ENCODE results near the gene AATK. TPM values are rescaled to one million over a fixed set of nuclear protein-coding genes. Genes with fewer than 3 reads are reported as not detected.
A peak's percentile ranks its signal among the peaks of the same experiment; 100 is the strongest.

AATK gene
- total and polyA plus RNA-seq, 2 of the 13 experiments (the other 11 are each of a cell fraction or from before 2014, with no cell fraction given) = 2.9 to 8.4 TPM

GRCh38 chr17:81101614-81102306 is 64.3 kb downstream of the AATK start (continued):
- TF ChIP-seq KDM5B (CRISPR knock-in tag; IDR thresholded peaks at IDR 0.05; ENCODE audit: borderline replicate concordance) (peak; percentile 96), CCAR2 (optimal IDR thresholded peaks at IDR 0.05; ENCODE audit: low read depth, low read length) (no peak), ZNF30 (CRISPR knock-in tag; IDR thresholded peaks at IDR 0.05) (no peak), ZNF609 (CRISPR knock-in tag; IDR thresholded peaks at IDR 0.05; ENCODE audit: borderline replicate concordance) (peak; percentile 89), ZNF570 (CRISPR knock-in tag; IDR thresholded peaks at IDR 0.05; ENCODE audit: borderline replicate concordance) (no peak), MYPOP (CRISPR knock-in tag; IDR thresholded peaks at IDR 0.05) (peak; percentile 84; the same call in 1 of the 2 replicates), ATF2 (CRISPR knock-in tag; IDR thresholded peaks at IDR 0.05) (peak; percentile 95), CSRNP1 (CRISPR knock-in tag; IDR thresholded peaks at IDR 0.05) (peak; percentile 90), MIER3 (CRISPR knock-in tag; IDR thresholded peaks at IDR 0.05; ENCODE audit: borderline replicate concordance) (peak; percentile 98), ZNF577 (CRISPR knock-in tag; IDR thresholded peaks at IDR 0.05; ENCODE audit: borderline replicate concordance, low read depth) (0 out of 2 replicates have a peak, but pooled peaks have one; percentile 41), ARNT2 (CRISPR knock-in tag; IDR thresholded peaks at IDR 0.05; ENCODE audit: low read depth) (peak; percentile 91), ZNF547 (CRISPR knock-in tag; IDR thresholded peaks at IDR 0.05) (peak; percentile 93), NFIC (IDR thresholded peaks at IDR 0.05; ENCODE audit: low read length) (no peak), ETV6 (CRISPR knock-in tag; conservative IDR thresholded peaks at IDR 0.05) (peak; percentile 67; the same call in 1 of the 2 replicates), ASH2L (IDR thresholded peaks at IDR 0.05; ENCODE audit: insufficient read length, low read depth, low read length) (peak; percentile 43), ZNF580 (CRISPR knock-in tag; IDR thresholded peaks at IDR 0.05; ENCODE audit: borderline replicate concordance, low read depth) (peak; percentile 95; the same call in 1 of the 2 replicates), ELF1 (CRISPR knock-in tag; IDR thresholded peaks at IDR 0.05) (peak; percentile 76)

Measured in HepG2 (cell line).